ENCODE measurements around the gene NTRK1. TPM values are rescaled to one million over a fixed set of nuclear protein-coding genes. Genes with fewer than 3 reads are reported as not detected.
A peak's percentile ranks its signal among the peaks of the same experiment; 100 is the strongest.

Gene NTRK1
- total RNA-seq, 1 donor from 2014 or later = 2.5 TPM

GRCh38 chr1:156849151-156849496 is 11.5 kb upstream of the NTRK1 start:
- ATAC-seq (ENCODE audit: poor library complexity) (no peak), DNase-seq (no peak)
- intact Hi-C loops (cut with DNase I) = no loop called here

- peak; percentile 90 for ATAC-seq (ENCODE audit: poor library complexity)
- DNase-seq = peak; percentile 85
- intact Hi-C loops (cut with DNase I) = no loop called here
Observed at GRCh38 chr1:156851779-156852417, 8.8 kb upstream of the NTRK1 start.

- DNase-seq = peak; percentile 91
- intact Hi-C loops (cut with DNase I) = no loop called here
- peak; percentile 95 for ATAC-seq (ENCODE audit: poor library complexity)
Observed at GRCh38 chr1:156852418-156852874, 8.2 kb upstream of the NTRK1 start.

GRCh38 chr1:156853761-156854160 is 6.9 kb upstream of the NTRK1 start:
- DNase-seq (no peak), ATAC-seq (ENCODE audit: poor library complexity) (no peak)
- intact Hi-C loops (cut with DNase I) = no loop called here

- ATAC-seq (ENCODE audit: poor library complexity) (no peak), DNase-seq (no peak)
- intact Hi-C loops (cut with DNase I) = loop anchor here (5.0 kb wide), 1 partner anchor 52 kb away; no protein-coding TSS in a partner anchor
Observed at GRCh38 chr1:156854634-156855033, 6.0 kb upstream of the NTRK1 start.

GRCh38 chr1:156856282-156856785 is 4.3 kb upstream of the NTRK1 start:
- no peak for ATAC-seq (ENCODE audit: poor library complexity)
- DNase-seq = no peak
- intact Hi-C loops (cut with DNase I) = loop anchor here (5.0 kb wide), 1 partner anchor 54 kb away; no protein-coding TSS in a partner anchor

GRCh38 chr1:156857532-156857931 is 3.1 kb upstream of the NTRK1 start:
- ATAC-seq (ENCODE audit: poor library complexity) = no peak
- intact Hi-C loops (cut with DNase I) = loop anchor here (5.0 kb wide), 1 partner anchor 55 kb away; no protein-coding TSS in a partner anchor

GRCh38 chr1:156858555-156858956 is 2.1 kb upstream of the NTRK1 start:
- DNase-seq (peak; percentile 68), ATAC-seq (ENCODE audit: poor library complexity) (peak; percentile 64)
- intact Hi-C loops (cut with DNase I) = loop anchor here (2.0 to 5.0 kb wide), 2 partner anchors 20 to 56 kb away; no protein-coding TSS in a partner anchor

More at GRCh38 chr1:156857532-156857931, 3.1 kb upstream of the NTRK1 start:
- DNase-seq = no peak

- DNase-seq = no peak
- intact Hi-C loops (cut with DNase I) = loop anchor here (2.0 to 5.0 kb wide), 2 partner anchors 20 to 57 kb away; no protein-coding TSS in a partner anchor
- ATAC-seq (ENCODE audit: poor library complexity) = peak; percentile 57
Observed at GRCh38 chr1:156858959-156859522, 1.6 kb upstream of the NTRK1 start, which contains the start of gene INSRR. Gene INSRR, minus strand, starts transcription at chr1:156859117. Its CDS starts 496 bp downstream, at chr1:156858621.

- ATAC-seq (ENCODE audit: poor library complexity) = peak; percentile 52
- no peak for DNase-seq
- intact Hi-C loops (cut with DNase I) = loop anchor here (2.0 to 5.0 kb wide), 2 partner anchors 21 to 57 kb away; no protein-coding TSS in a partner anchor
Observed at GRCh38 chr1:156859523-156860112, 1.0 kb upstream of the NTRK1 start.

GRCh38 chr1:156860113-156860627 is 495 bp upstream of the NTRK1 start:
- ATAC-seq (ENCODE audit: poor library complexity) = peak; percentile 86
- no peak for DNase-seq
- intact Hi-C loops (cut with DNase I) = no loop called here

- intact Hi-C loops (cut with DNase I) = no loop called here
- ATAC-seq (ENCODE audit: poor library complexity) (no peak), DNase-seq (no peak)
Observed at GRCh38 chr1:156862584-156862983, 1.9 kb downstream of the NTRK1 start.

GRCh38 chr1:156862997-156863599 is 2.4 kb downstream of the NTRK1 start:
- DNase-seq (no peak), ATAC-seq (ENCODE audit: poor library complexity) (no peak)
- intact Hi-C loops (cut with DNase I) = no loop called here

- intact Hi-C loops (cut with DNase I) = no loop called here
- DNase-seq = no peak
Observed at GRCh38 chr1:156863631-156864030, 3.0 kb downstream of the NTRK1 start.

GRCh38 chr1:156864796-156865195 is 4.1 kb downstream of the NTRK1 start:
- intact Hi-C loops (cut with DNase I) = no loop called here
- DNase-seq (no peak), ATAC-seq (ENCODE audit: poor library complexity) (no peak)

More at GRCh38 chr1:156863631-156864030, 3.0 kb downstream of the NTRK1 start:
- ATAC-seq (ENCODE audit: poor library complexity) = no peak

GRCh38 chr1:156865258-156865657 is 4.6 kb downstream of the NTRK1 start:
- DNase-seq (no peak), ATAC-seq (ENCODE audit: poor library complexity) (no peak)
- intact Hi-C loops (cut with DNase I) = no loop called here

GRCh38 chr1:156865865-156866248 is 5.2 kb downstream of the NTRK1 start:
- ATAC-seq (ENCODE audit: poor library complexity) = no peak
- intact Hi-C loops (cut with DNase I) = no loop called here

GRCh38 chr1:156866249-156866909 is 5.7 kb downstream of the NTRK1 start:
- DNase-seq = no peak
- intact Hi-C loops (cut with DNase I) = no loop called here
- ATAC-seq (ENCODE audit: poor library complexity) = no peak

More at GRCh38 chr1:156865865-156866248, 5.2 kb downstream of the NTRK1 start:
- no peak for DNase-seq

All from Right ventricle myocardium superior (tissue), 1 donor.